Measurements from ENCODE around the gene NYAP1. TPM values are rescaled to one million over a fixed set of nuclear protein-coding genes. Genes with fewer than 3 reads are reported as not detected.
A peak's percentile ranks its signal among the peaks of the same experiment; 100 is the strongest.
"Not testable (repeated sequence)": the region's sequence is repeated elsewhere in the genome, so short reads cannot be mapped to it uniquely, and the experiment has no call there.

The NYAP1 gene
- under 1 TPM; 0.21 to 0.56 TPM for total RNA-seq

DNA sequence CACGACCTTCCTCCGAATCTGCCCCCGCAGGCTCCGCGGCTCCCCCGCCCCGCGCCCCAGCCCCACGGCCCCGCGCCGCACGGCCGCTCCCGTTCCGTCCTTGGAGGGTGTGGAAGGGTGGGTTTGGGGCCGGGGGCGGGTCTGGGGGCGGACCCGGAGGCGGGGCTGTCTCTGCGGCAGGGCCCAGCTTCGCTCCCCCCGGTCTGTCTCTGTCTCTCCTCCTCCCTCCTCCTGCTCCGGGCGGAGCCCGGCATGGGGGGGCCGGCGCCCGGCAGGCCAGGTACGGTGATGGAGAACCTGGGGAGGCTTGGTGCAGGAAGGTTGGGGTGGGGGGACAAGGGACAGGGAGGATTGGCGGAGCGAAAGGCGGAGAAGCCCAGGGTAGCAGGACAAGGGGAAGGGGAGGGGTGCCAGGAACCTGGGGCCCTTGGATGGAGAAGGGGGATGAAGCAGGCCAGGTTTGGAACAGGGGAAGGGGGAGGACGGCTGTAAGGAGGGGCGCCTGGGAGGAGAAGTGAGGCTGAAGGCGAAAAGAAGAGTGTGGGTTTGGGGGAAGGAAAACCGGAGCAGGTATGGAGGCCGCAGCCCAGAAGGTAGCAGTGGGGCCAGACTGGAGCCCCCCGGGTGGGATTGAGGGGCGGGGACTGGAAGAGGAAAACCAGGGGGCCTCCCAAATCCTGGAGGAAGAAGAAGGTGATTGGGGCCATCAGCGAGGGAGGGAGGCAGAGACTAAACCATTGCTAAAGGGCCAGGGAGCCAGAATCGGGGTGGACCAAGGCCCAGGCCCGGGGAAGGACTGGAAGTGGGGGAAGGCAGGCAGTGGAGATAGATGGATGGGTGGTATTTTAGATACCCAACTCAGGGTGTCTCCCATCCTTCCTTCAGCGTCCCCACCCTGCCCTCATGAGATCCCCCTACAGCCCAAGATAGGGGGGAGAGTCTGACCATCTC is at the start of gene NYAP1:
TSS of gene NYAP1 (plus strand) at position 206 of the 951 bp plus-strand sequence. CDS start 1,385 bp downstream, outside the sequence.
- intact Hi-C loops (cut with DNase I, micrococcal nuclease), result loop anchor here (1.0 to 2.0 kb wide), 5 partner anchors 15 to 368 kb away; partner anchors contain the start of genes AGFG2 (in 1 of the 2) and SLC12A9 (in 1 of the 2)
- Mint-ChIP-seq H3K4me1 (peaks cover 15% of the 10 kb centered on the region), H3K36me3 (ENCODE audit: low read depth) (peaks cover under 1% of the 10 kb centered on the region), H3K4me3 (peak within 1 kb of the TSS; percentile 67), H3K9me3 (ENCODE audit: low read depth) (no peaks in the 10 kb centered on the region), H3K27me3 (no peaks in the 10 kb centered on the region), H3K27ac (peak within 1 kb of the TSS; percentile 61)
- ChIA-PET POLR2A (no interaction called here), CTCF (interaction anchor here (1.2 kb wide), 1 partner anchor 72 kb away, joined by 4 read pairs; no protein-coding TSS in a partner anchor)
- peak; percentile 8 for ATAC-seq
- peak; percentile 58 for DNase-seq

DNA sequence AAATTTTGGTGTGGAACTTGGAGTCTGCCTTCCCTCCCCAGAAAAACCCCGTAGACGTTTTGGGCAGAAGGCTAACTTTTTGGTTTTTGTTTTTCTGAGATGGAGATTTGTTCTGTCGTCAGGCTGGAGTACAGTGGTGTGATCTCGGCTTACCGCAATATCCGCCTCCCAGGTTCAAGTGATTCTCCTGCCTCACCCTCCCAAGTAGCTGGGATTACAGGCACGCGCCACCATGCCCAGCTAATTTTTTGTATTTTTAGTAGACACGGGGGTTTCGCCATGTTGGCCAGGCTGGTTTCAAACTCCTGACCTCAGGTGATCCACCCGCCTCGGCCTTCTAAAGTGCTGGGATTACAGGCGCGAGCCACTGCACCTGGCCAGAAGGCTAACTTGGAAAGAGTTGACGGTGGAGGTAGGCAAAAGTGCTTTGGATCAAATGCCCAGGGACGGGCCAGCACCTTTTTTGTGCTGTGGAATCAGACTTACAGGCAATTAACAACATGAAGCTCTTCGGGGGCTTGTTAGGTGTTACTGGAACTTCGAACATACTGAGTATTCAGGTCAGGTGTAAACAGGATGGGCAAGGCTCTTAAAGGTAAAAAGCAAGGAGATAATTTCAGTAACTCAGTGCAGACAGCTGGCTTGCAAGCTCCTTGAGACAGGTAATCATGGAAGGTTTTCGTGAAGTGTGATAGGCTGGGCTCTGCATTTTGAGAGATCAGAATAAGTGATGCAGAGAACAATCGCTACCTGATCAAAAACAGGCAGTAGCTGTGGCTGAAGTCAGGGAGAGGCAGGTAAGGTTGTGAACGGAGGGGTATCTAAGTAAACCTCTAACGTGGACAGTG is 49.2 kb upstream of the NYAP1 start:
- intact Hi-C loops (cut with DNase I, micrococcal nuclease), result loop anchor here in 1 of 2 experiments (10.0 kb wide), 1 partner anchor 240 kb away; the partner anchor contains the start of gene GNB2
- peaks cover 54% of the 10 kb centered on the region for H3K36me3 Mint-ChIP-seq (ENCODE audit: low read depth)
- ChIA-PET CTCF (interaction anchor here (0.9 to 1.4 kb wide), 4 partner anchors 15 to 272 kb away, joined by 3 to 5 read pairs (median 4); partner anchors contain the start of gene POP7), POLR2A (interaction anchor here (0.7 to 0.9 kb wide), 3 partner anchors 10 to 152 kb away, joined by 3 to 4 read pairs (median 3); partner anchors contain the start of gene FBXO24)
- no peaks in the 10 kb centered on the region for H3K27me3 Mint-ChIP-seq
- H3K4me3 Mint-ChIP-seq, result peak overlapping the region; percentile 89
- peak overlapping the region; percentile 88 for H3K27ac Mint-ChIP-seq
- peaks cover 46% of the 10 kb centered on the region for H3K4me1 Mint-ChIP-seq
- no peaks in the 10 kb centered on the region for H3K9me3 Mint-ChIP-seq (ENCODE audit: low read depth)
- ATAC-seq (no peak), DNase-seq (no peak)

DNA sequence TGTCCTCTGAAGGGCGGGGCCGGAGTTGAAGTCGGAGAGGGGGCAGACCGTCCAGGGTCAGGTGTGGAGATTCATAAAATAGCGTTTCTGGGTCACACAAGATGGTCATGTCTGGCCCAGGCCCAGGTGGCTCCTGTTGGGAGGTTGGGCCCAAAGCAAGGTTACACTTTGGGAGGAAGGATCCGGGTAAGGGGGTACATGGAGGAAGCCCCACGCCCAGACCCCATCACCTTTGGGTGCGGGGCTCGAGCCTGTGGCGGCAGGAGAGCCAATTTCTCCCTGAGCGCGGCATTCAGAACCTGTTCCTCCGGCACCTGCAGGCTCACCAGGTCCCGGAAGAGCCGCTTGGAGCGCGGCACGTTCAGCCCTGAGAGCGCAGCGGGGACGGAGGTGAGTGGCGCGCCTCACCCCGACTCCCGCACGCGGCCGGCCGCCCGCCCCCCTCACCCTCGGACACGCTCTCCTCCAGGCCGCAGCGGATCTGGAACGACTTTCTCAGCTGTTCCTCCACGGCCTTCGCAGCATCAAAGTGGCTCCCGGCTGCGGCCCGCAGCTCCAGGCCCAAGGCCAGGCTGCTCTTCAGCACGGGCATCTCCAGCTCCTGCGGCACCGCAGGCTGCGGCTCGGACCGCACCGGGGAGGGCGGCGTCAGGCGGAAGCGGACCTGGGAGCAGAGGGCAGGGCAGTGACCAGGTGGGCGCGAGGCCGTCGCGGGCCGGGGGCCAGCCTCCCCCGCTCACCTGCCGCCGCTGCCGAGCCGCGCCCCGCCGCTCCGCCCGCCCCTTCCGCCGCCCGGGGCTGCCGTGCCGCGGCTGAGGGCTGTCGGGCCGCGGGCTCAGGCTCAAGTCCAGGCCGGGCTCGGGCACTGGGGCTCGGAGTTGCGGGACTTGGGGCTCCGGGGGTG is 48.1 kb upstream of the NYAP1 start:
- Mint-ChIP-seq H3K27me3 (no peaks in the 10 kb centered on the region), H3K4me1 (peaks cover 43% of the 10 kb centered on the region), H3K4me3 (peak overlapping the region; percentile 89), H3K27ac (peak overlapping the region; percentile 88), H3K36me3 (ENCODE audit: low read depth) (peaks cover 51% of the 10 kb centered on the region), H3K9me3 (ENCODE audit: low read depth) (no peaks in the 10 kb centered on the region)
- ATAC-seq (peak; percentile 30), DNase-seq (peak; percentile 70)
- CTCF ChIA-PET, result interaction anchor here (1.0 to 1.4 kb wide), 4 partner anchors 10 to 270 kb away, joined by 3 to 5 read pairs (median 4); partner anchors contain the start of genes POP7 and TSC22D4
- intact Hi-C loops (cut with DNase I, micrococcal nuclease), result loop anchor here (1.0 to 10.0 kb wide), 6 partner anchors 7 to 239 kb away; partner anchors contain the start of genes FBXO24 (in 1 of the 2), GNB2 (in 1 of the 2), LRCH4 (in 1 of the 2) and TSC22D4 (in 1 of the 2)
- POLR2A ChIA-PET, result interaction anchor here (0.7 to 1.5 kb wide), 5 partner anchors 8 to 439 kb away, joined by 3 to 5 read pairs (median 3); partner anchors contain the start of genes POP7 and SRRT

DNA sequence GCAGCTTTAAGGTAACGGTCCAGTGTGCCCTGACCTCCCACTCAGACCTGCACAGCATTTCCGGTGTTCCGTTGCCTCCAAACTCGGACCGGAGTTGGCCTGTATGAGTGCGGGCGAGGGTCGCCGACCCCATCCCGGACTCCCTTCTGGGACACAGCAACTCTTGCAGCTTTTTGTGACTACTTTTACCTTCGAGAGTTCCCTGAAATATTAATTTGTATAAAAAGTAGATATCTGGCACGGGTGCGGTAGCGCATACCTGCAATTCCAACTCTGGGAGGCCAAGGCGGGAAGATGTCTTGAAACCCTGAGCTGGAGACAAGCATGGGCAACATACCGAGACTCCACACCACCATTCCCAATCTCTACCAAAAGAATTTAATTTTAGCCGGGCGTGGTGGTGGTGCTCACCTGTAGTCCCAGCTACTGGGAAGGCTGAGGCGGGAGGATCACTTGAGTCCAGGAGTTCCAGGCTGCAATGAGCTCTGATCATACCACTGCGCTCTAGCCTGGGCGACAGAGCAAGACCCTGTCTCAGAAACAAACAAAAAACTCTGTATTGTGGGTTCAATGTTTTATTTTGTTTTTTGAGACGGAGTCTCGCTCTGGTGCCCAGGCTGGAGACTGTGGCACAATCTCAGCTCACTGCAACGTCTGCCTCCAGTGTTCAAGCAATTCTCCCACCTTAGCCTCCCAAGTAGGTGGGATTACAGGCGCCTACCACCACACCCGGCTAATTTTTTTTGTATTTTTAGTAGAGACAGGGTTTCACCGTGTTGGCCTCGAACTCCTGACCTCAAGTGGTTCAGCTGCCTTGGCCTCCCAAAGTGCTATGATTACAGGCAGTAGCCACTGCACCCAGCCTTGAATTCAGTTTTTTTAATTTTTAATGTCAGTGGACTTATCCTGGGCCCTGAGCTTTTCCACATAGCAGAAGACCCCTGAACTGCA is 46.3 kb upstream of the NYAP1 start:
- Mint-ChIP-seq H3K9me3 (ENCODE audit: low read depth) (no peaks in the 10 kb centered on the region), H3K36me3 (ENCODE audit: low read depth) (peaks cover 35% of the 10 kb centered on the region), H3K27ac (peak overlapping the region; percentile 47), H3K27me3 (no peaks in the 10 kb centered on the region), H3K4me3 (peak overlapping the region; percentile 89), H3K4me1 (peaks cover 26% of the 10 kb centered on the region)
- intact Hi-C loops (cut with DNase I, micrococcal nuclease), result loop anchor here in 1 of 2 experiments (2.0 to 10.0 kb wide), 2 partner anchors 13 to 237 kb away; partner anchors contain the start of gene GNB2
- ChIA-PET CTCF (interaction anchor here (0.6 to 1.0 kb wide), 10 partner anchors 8 to 445 kb away, joined by 3 to 6 read pairs (median 4); partner anchors contain the start of gene TSC22D4), POLR2A (interaction anchor here (0.6 to 1.5 kb wide), 7 partner anchors 9 to 438 kb away, joined by 3 to 5 read pairs (median 4); partner anchors contain the start of genes POP7, SRRT and ZCWPW1)
- no peak for ATAC-seq
- DNase-seq, result no peak

DNA sequence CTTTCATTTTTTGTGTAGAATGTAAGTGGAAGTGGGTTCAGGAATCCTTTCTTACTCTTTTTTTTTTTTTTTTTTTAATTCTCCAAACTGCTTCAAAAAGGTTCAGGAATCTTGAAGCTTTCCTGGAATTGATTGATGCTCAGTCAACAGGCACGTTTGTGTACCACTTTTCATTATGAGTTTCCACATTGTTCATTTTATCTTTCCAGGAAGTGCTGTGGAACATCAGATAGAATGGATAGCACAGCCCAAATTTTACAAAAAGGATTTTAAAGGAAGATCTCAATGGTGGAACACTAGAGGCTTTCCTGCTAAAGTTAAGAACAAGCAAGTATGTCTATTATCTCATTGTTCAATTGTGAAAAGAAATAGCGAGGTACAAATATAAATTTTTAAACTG is 45.6 kb upstream of the NYAP1 start:
- POLR2A ChIA-PET, result no interaction called here

DNA sequence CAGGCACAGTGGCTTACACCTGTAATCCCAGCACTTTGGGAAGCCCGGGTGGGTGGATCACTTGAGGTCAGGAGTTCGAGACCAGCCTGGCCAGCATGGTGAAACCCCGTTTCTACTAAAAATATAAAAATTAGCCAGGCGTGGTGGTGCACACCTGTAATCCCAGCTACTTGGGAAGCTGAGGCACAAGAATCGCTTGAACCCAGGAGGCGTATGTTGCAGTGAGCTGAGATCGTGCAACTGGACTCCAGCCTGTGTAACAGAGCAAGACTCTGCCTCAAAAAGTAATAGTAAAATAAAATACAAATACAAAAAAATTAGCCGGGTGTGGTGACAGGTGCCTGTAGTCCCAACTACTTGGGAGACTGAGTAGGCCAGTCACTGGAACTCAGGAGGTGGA is 45.0 kb upstream of the NYAP1 start:
- ATAC-seq, result not testable (repeated sequence)

More for the DNA sequence above, 45.6 kb upstream of the NYAP1 start:
- ATAC-seq (no peak), DNase-seq (no peak)
- CTCF ChIA-PET, result interaction anchor here (0.6 to 0.8 kb wide), 4 partner anchors 15 to 446 kb away, joined by 3 to 6 read pairs (median 4); no protein-coding TSS in a partner anchor
- H3K4me3 Mint-ChIP-seq, result no peak overlapping the region
- H3K27ac Mint-ChIP-seq, result no peak overlapping the region
- intact Hi-C loops (cut with DNase I, micrococcal nuclease), result loop anchor here in 1 of 2 experiments (10.0 kb wide), 1 partner anchor 237 kb away; the partner anchor contains the start of gene GNB2
- peaks cover 19% of the 10 kb centered on the region for H3K4me1 Mint-ChIP-seq
- H3K36me3 Mint-ChIP-seq (ENCODE audit: low read depth), result peaks cover 27% of the 10 kb centered on the region
- H3K9me3 Mint-ChIP-seq (ENCODE audit: low read depth), result no peaks in the 10 kb centered on the region
- no peaks in the 10 kb centered on the region for H3K27me3 Mint-ChIP-seq

DNA sequence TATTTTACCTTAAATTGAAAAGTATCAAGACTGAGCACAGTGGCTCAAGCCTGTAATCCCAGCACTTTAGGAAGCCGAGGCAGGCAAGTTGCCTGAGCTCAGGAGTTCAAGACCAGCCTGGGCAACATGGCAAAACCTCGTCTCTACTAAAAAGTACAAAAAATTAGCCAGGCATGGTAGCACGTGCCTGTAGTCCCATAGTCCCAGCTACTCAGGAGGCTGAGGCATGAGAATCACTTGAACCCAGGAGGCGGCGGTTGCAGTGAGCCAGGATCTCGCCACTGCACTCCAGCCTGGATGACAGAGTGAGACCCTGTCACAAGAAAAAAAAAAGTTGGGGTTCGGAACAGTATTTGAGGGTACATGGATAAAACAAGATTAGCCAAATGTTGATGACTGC is 44.5 kb upstream of the NYAP1 start:
- not testable (repeated sequence) for ATAC-seq; DNase-seq; H3K9me3 Mint-ChIP-seq (ENCODE audit: low read depth); H3K27me3 Mint-ChIP-seq; H3K27ac Mint-ChIP-seq; H3K4me3 Mint-ChIP-seq; H3K4me1 Mint-ChIP-seq
- ChIA-PET CTCF (interaction anchor here (1.4 to 1.6 kb wide), 2 partner anchors 11 to 120 kb away, joined by 4 to 5 read pairs; no protein-coding TSS in a partner anchor), POLR2A (interaction anchor here (0.7 to 1.3 kb wide), 2 partner anchors 10 to 61 kb away, joined by 3 to 6 read pairs; partner anchors contain the start of gene ZCWPW1)
- intact Hi-C loops (cut with DNase I, micrococcal nuclease), result loop anchor here in 1 of 2 experiments (10.0 kb wide), 1 partner anchor 236 kb away; the partner anchor contains the start of gene GNB2
- peaks cover 16% of the 10 kb centered on the region for H3K36me3 Mint-ChIP-seq (ENCODE audit: low read depth)

More for the DNA sequence above, 45.0 kb upstream of the NYAP1 start:
- CTCF ChIA-PET, result interaction anchor here (1.6 kb wide), 1 partner anchor 11 kb away, joined by 5 read pairs; no protein-coding TSS in a partner anchor
- not testable (repeated sequence) for H3K9me3 Mint-ChIP-seq (ENCODE audit: low read depth); H3K27me3 Mint-ChIP-seq; DNase-seq; H3K4me3 Mint-ChIP-seq; H3K27ac Mint-ChIP-seq
- intact Hi-C loops (cut with DNase I, micrococcal nuclease), result loop anchor here in 1 of 2 experiments (10.0 kb wide), 1 partner anchor 236 kb away; the partner anchor contains the start of gene GNB2
- peaks cover 13% of the 10 kb centered on the region for H3K4me1 Mint-ChIP-seq
- POLR2A ChIA-PET, result interaction anchor here (1.3 kb wide), 1 partner anchor 10 kb away, joined by 3 read pairs; the partner anchor contains the start of gene ZCWPW1
- peaks cover 22% of the 10 kb centered on the region for H3K36me3 Mint-ChIP-seq (ENCODE audit: low read depth)

DNA sequence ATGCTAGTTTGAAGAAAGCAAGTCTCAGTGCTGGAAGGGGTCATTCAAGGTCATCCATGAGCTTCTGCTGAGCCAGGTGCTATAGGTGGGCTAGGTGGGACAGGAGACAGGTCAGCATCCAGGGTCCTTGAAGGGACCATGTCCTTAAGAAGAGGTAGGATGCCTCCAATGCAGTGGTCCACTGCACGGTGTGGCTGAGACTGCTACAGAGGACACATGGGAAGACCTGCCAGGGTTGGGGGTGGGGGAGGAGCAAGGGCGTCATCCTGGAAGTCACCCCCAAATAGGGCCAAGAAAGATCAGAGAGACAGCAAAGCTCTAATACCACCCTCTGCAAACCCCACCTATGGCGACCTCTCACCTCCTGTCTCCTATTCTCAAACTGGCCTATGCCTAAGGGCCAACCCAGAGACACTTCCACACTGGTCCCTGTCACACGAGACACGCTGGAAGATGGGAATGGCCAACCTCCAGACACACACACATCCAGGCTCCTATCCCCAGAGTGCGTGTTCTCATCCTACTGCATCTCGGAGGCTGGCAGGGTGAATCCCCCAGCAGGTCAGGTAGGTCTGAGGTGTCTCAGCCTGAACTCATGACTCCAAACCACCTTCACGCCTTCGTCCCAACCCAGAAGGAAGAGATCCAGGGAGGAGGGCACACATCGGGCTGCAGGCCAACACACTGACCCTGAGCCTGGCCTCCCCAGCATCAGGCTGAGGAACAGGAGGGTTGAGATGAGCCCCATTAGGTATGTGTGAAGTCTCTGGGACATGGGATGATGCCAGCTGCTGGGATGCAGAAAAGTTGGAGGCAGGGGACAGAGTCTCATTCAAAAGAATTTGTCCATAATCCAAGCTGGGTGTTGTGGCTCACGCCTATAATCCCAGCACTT is 41.8 kb upstream of the NYAP1 start:
- no peak for ATAC-seq
- intact Hi-C loops (cut with DNase I, micrococcal nuclease), result no loop called here

More for the DNA sequence above, 41.8 kb upstream of the NYAP1 start:
- Mint-ChIP-seq H3K36me3 (ENCODE audit: low read depth) (no peaks in the 10 kb centered on the region), H3K9me3 (ENCODE audit: low read depth) (no peaks in the 10 kb centered on the region), H3K4me1 (peaks cover 11% of the 10 kb centered on the region), H3K27ac (no peak overlapping the region), H3K27me3 (no peaks in the 10 kb centered on the region), H3K4me3 (no peak overlapping the region)
- ChIA-PET POLR2A (no interaction called here), CTCF (interaction anchor here (0.6 kb wide), 1 partner anchor 20 kb away, joined by 3 read pairs; no protein-coding TSS in a partner anchor)
- DNase-seq, result no peak

Measured in activated CD4-positive, alpha-beta T cell treated with anti-CD3 and anti-CD28 coated beads for 36 hours (primary cell).